ENCODE results near the gene RHPN2.
A peak's percentile ranks its signal among the peaks of the same experiment; 100 is the strongest.

RHPN2 gene

DNA sequence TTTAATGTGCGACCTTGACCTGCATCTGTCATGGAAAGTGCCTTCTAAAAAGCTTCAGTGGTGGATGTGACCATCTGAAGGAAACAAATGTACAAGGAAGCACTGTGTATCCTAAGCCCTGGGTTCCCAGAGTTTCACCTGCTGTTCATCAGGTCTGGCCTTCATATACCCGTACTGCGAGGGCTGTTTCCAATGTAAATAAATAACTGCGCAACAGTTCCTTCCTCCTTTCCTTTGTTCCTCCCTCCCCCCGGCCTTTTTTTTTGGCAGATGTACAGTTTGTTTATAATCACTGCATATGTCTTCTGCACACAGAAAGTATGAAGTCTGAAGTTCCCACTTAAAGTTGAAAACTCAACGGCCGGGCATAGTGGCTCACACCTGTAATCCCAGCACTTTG is 87.4 kb downstream of the RHPN2 start:
- Histone ChIP-seq H3K4me3 (ENCODE audit: insufficient read depth, low read length, poor library complexity, severe bottlenecking) (no peak overlapping the region), H3K9me3 (ENCODE audit: insufficient read depth, low read length) (no peaks in the 10 kb centered on the region), H4K20me1 (ENCODE audit: low read depth, low read length) (no peaks in the 10 kb centered on the region), H3K9ac (ENCODE audit: low read length) (no peak overlapping the region), H3F3A (ENCODE audit: insufficient read depth) (0 out of 2 replicates have a peak, but pooled peaks cover 5% of the 10 kb centered on the region), H3K9me2 (replicated peaks; ENCODE audit: insufficient read depth, low read length) (no peaks in the 10 kb centered on the region), H3K27me3 (ENCODE audit: low read length) (no peaks in the 10 kb centered on the region), H2AFZ (ENCODE audit: low read depth, low read length, severe bottlenecking) (no peak overlapping the region), H3K36me3 (ENCODE audit: low read length) (0 out of 2 replicates have a peak, but pooled peaks cover 3% of the 10 kb centered on the region), H3K4me2 (ENCODE audit: low read depth, low read length, poor library complexity, severe bottlenecking) (no peak overlapping the region), H3K27ac (ENCODE audit: low read depth, low read length) (no peak overlapping the region), H3K79me2 (ENCODE audit: insufficient read depth, low read length) (no peaks in the 10 kb centered on the region)
- TF ChIP-seq, protein P1, sequence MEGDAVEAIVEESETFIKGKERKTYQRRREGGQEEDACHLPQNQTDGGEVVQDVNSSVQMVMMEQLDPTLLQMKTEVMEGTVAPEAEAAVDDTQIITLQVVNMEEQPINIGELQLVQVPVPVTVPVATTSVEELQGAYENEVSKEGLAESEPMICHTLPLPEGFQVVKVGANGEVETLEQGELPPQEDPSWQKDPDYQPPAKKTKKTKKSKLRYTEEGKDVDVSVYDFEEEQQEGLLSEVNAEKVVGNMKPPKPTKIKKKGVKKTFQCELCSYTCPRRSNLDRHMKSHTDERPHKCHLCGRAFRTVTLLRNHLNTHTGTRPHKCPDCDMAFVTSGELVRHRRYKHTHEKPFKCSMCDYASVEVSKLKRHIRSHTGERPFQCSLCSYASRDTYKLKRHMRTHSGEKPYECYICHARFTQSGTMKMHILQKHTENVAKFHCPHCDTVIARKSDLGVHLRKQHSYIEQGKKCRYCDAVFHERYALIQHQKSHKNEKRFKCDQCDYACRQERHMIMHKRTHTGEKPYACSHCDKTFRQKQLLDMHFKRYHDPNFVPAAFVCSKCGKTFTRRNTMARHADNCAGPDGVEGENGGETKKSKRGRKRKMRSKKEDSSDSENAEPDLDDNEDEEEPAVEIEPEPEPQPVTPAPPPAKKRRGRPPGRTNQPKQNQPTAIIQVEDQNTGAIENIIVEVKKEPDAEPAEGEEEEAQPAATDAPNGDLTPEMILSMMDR (IDR thresholded peaks at IDR 0.05; ENCODE audit: insufficient read depth, low read length, poor library complexity, severe bottlenecking), result no peak
- TF ChIP-seq EZH2phosphoT487 (conservative IDR thresholded peaks at IDR 0.05; ENCODE audit: low read length), result no peak

DNA sequence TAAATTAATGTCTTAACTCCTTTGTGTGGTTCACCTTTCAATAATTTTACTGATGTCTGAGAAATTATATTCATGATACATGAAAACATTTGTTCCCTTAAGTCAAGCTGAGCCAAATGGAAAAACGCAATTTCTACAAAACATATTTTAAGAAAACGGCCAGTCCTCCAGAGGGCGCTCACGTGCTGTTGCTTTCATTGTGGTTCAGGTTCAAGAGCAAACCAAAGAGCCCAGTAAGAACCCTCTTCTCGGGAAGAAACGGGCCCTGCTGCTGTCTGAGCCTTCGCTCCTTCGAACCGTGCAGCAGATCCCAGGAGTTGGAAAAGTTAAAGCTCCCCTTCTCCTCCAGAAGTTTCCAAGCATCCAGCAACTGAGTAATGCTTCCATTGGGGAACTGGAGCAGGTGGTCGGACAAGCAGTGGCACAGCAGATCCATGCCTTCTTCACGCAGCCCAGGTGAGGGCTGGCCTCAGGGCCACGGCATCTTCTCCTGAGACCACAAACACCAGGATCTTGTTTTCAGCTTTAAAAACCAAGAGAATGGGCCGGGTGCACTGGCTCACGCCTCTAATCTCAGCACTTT is 88.4 kb downstream of the RHPN2 start:
- no peaks in the 10 kb centered on the region for H3K27me3 ChIP-seq (ENCODE audit: low read length)
- no peak overlapping the region for H3K27ac ChIP-seq (ENCODE audit: low read depth, low read length)
- H3K9me2 ChIP-seq (replicated peaks; ENCODE audit: insufficient read depth, low read length), result no peaks in the 10 kb centered on the region
- H3F3A ChIP-seq (ENCODE audit: insufficient read depth), result 0 out of 2 replicates have a peak, but pooled peaks cover 5% of the 10 kb centered on the region
- H2AFZ ChIP-seq (ENCODE audit: low read depth, low read length, severe bottlenecking), result no peak overlapping the region
- H3K9ac ChIP-seq (ENCODE audit: low read length), result no peak overlapping the region
- H3K79me2 ChIP-seq (ENCODE audit: insufficient read depth, low read length), result no peaks in the 10 kb centered on the region
- no peaks in the 10 kb centered on the region for H3K9me3 ChIP-seq (ENCODE audit: insufficient read depth, low read length)
- no peak overlapping the region for H3K4me2 ChIP-seq (ENCODE audit: low read depth, low read length, poor library complexity, severe bottlenecking)
- no peak overlapping the region for H3K4me3 ChIP-seq (ENCODE audit: insufficient read depth, low read length, poor library complexity, severe bottlenecking)
- 0 out of 2 replicates have a peak, but pooled peaks cover 3% of the 10 kb centered on the region for H3K36me3 ChIP-seq (ENCODE audit: low read length)
- TF ChIP-seq, protein P1 (IDR thresholded peaks at IDR 0.05; ENCODE audit: insufficient read depth, low read length, poor library complexity, severe bottlenecking), result peak; percentile 87
- no peak for TF ChIP-seq EZH2phosphoT487 (conservative IDR thresholded peaks at IDR 0.05; ENCODE audit: low read length)
- no peaks in the 10 kb centered on the region for H4K20me1 ChIP-seq (ENCODE audit: low read depth, low read length)

DNA sequence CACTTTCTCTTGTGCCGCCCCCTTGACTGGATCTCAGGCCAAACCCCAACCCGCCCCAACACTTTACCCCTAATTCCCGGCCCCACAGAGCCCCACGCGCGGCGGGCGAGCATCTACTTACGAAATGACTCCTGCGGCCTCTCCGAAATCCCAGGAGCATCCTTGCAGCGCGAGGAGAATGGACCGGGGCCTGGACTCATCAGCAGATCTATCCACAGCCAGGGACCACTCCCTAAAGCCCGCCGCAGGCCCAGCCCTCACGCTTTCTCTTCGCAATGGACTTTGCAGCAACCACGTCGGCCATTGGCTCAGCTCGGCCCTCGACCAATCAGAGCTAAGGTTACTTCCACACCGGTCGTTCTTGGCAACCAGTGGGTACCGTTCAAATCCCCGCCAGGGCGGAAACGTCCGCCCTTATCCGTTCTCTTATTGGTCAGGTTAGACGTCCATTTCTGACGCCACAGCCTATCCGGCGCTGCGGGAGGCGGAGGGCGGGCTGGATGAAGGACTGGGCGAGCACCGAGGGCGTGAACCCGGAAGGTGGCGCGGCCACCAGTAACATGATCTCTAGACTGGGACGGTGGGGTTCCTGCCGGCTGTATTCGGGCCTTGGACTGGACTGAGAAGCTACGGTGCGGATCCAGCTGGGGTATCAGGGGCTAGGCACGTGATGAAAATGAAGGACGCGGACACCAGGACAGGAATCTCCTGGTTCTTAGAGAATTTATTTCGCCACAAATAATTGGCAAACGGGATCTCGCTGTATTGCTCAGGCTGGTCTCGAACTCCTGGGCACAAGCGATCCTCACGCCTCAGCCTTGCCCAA is 92.8 kb downstream of the RHPN2 start, which contains the start of the genes CEP89 and FAAP24:
CEP89 (minus strand) TSS at position 244 of the 826 bp plus-strand sequence; CDS start at position 160, 84 bp downstream.
FAAP24 (plus strand) TSS at position 528 of the 826 bp plus-strand sequence. CDS start 955 bp downstream, outside the sequence.
- Histone ChIP-seq H4K20me1 (ENCODE audit: low read depth, low read length) (no peaks in the 10 kb centered on the region), H3K79me2 (ENCODE audit: insufficient read depth, low read length) (no peaks in the 10 kb centered on the region), H2AFZ (ENCODE audit: low read depth, low read length, severe bottlenecking) (peak within 1 kb of the TSS; percentile 55), H3K9ac (ENCODE audit: low read length) (peak within 1 kb of the TSS; percentile 73), H3K9me2 (replicated peaks; ENCODE audit: insufficient read depth, low read length) (no peaks in the 10 kb centered on the region), H3K27ac (ENCODE audit: low read depth, low read length) (peak within 1 kb of the TSS; percentile 27; the same call in 1 of the 2 replicates), H3K36me3 (ENCODE audit: low read length) (no peaks in the 10 kb centered on the region), H3F3A (ENCODE audit: insufficient read depth) (0 out of 2 replicates have a peak, but pooled peaks cover 5% of the 10 kb centered on the region), H3K9me3 (ENCODE audit: insufficient read depth, low read length) (no peaks in the 10 kb centered on the region), H3K4me2 (ENCODE audit: low read depth, low read length, poor library complexity, severe bottlenecking) (peak within 1 kb of the TSS; percentile 63), H3K27me3 (ENCODE audit: low read length) (no peaks in the 10 kb centered on the region), H3K4me3 (ENCODE audit: insufficient read depth, low read length, poor library complexity, severe bottlenecking) (peak within 1 kb of the TSS; percentile 87)
- no peak for TF ChIP-seq EZH2phosphoT487 (conservative IDR thresholded peaks at IDR 0.05; ENCODE audit: low read length)
- TF ChIP-seq, protein P1 (IDR thresholded peaks at IDR 0.05; ENCODE audit: insufficient read depth, low read length, poor library complexity, severe bottlenecking), result no peak
